ENCODE results near the gene GLCE.

Gene GLCE

GRCh38 chr15:69210574-69210973 is 50.1 kb downstream of the GLCE start:
- DNase-seq, result no peak

- no peak for DNase-seq
Observed at GRCh38 chr15:69213786-69214185, 53.4 kb downstream of the GLCE start.

GRCh38 chr15:69215314-69216035 is 55.0 kb downstream of the GLCE start:
- no peak for DNase-seq

- no peak for DNase-seq
Observed at GRCh38 chr15:69217381-69217780, 56.9 kb downstream of the GLCE start.

- DNase-seq, result no peak
Observed at GRCh38 chr15:69219690-69220089, 59.3 kb downstream of the GLCE start.

- no peak for DNase-seq
Observed at GRCh38 chr15:69222002-69222474, 61.6 kb downstream of the GLCE start.

- no peak for DNase-seq
Observed at GRCh38 chr15:69223083-69223813, 62.8 kb downstream of the GLCE start.

GRCh38 chr15:69224383-69224782 is 63.9 kb downstream of the GLCE start:
- no peak for DNase-seq

GRCh38 chr15:69225355-69226022 is 65.1 kb downstream of the GLCE start:
- no peak for DNase-seq

GRCh38 chr15:69226023-69226355 is 65.6 kb downstream of the GLCE start:
- DNase-seq, result no peak

GRCh38 chr15:69232144-69232543 is 71.7 kb downstream of the GLCE start:
- no peak for DNase-seq

GRCh38 chr15:69232765-69233164 is 72.3 kb downstream of the GLCE start:
- no peak for DNase-seq

GRCh38 chr15:69234676-69235075 is 74.2 kb downstream of the GLCE start:
- DNase-seq, result no peak

- no peak for DNase-seq
Observed at GRCh38 chr15:69236505-69236904, 76.1 kb downstream of the GLCE start.

- no peak for DNase-seq
Observed at GRCh38 chr15:69237718-69238117, 77.3 kb downstream of the GLCE start.

- DNase-seq, result no peak
Observed at GRCh38 chr15:69244798-69245197, 84.4 kb downstream of the GLCE start.

- DNase-seq, result no peak
Observed at GRCh38 chr15:69253156-69253555, 92.7 kb downstream of the GLCE start.

- no peak for DNase-seq
Observed at GRCh38 chr15:69265347-69265955, 105.0 kb downstream of the GLCE start.

GRCh38 chr15:69271217-69271616 is 110.8 kb downstream of the GLCE start:
- DNase-seq, result no peak

GRCh38 chr15:69272139-69272538 is 111.7 kb downstream of the GLCE start:
- no peak for DNase-seq

- DNase-seq, result no peak
Observed at GRCh38 chr15:69272891-69273290, 112.5 kb downstream of the GLCE start.

GRCh38 chr15:69275074-69275670 is 114.7 kb downstream of the GLCE start:
- DNase-seq, result no peak

- DNase-seq, result no peak
Observed at GRCh38 chr15:69275933-69276560, 115.6 kb downstream of the GLCE start.

Measured in activated T-cell treated with anti-CD3 and anti-CD28 coated beads, Interleukin-2, amount 50 U/mL, for 1 hour (primary cell).